HL-60/S4 treated with retinoic acid at 250 ng/mL for 4 days and 3 days (cell line): ENCODE data around the gene RANBP17.

Experiments used
- in situ Hi-C: fragments of 300-500 bp; cut with MboI; formaldehyde crosslinking; loops from 2 replicates; pipeline ENCODE4 v1.7.0; 2022; ENCODE audit warnings: low sequenced_read_pairs

Gene RANBP17

GRCh38 chr5:171344936-171345608 is 483.3 kb downstream of the RANBP17 start:
- in situ Hi-C loops: no loop called here
